ELR (cell line): ENCODE measurements around the gene TGFB1.
A peak's percentile ranks its signal among the peaks of the same experiment; 100 is the strongest.

Source experiments
- DNase-seq: peaks from one replicate; pipeline ENCODE4 v3.0.0-alpha.2; 2015; ENCODE audit warnings: low read depth

The TGFB1 gene

GRCh38 chr19:41341669-41342490 is 11.8 kb downstream of the TGFB1 start:
- no peak for DNase-seq

- DNase-seq: peak; percentile 65
Observed at GRCh38 chr19:41339936-41340335, 13.8 kb downstream of the TGFB1 start.

GRCh38 chr19:41335467-41335866 is 18.3 kb downstream of the TGFB1 start:
- DNase-seq: no peak

- no peak for DNase-seq
Observed at GRCh38 chr19:41334793-41335192, 18.9 kb downstream of the TGFB1 start.

GRCh38 chr19:41332468-41332867 is 21.3 kb downstream of the TGFB1 start:
- DNase-seq: no peak

- DNase-seq: no peak
Observed at GRCh38 chr19:41332000-41332399, 21.7 kb downstream of the TGFB1 start.

- DNase-seq: no peak
Observed at GRCh38 chr19:41330946-41331678, 22.6 kb downstream of the TGFB1 start.

GRCh38 chr19:41330481-41330880 is 23.2 kb downstream of the TGFB1 start:
- DNase-seq: no peak

- DNase-seq: no peak
Observed at GRCh38 chr19:41328842-41329225, 24.9 kb downstream of the TGFB1 start.

GRCh38 chr19:41328157-41328841 is 25.4 kb downstream of the TGFB1 start:
- DNase-seq: peak; percentile 14

GRCh38 chr19:41327576-41328156 is 26.1 kb downstream of the TGFB1 start:
- peak; percentile 47 for DNase-seq

- DNase-seq: no peak
Observed at GRCh38 chr19:41327076-41327575, 26.6 kb downstream of the TGFB1 start.

GRCh38 chr19:41325947-41326706 is 27.6 kb downstream of the TGFB1 start:
- DNase-seq: peak; percentile 61

GRCh38 chr19:41325640-41325946 is 28.1 kb downstream of the TGFB1 start:
- no peak for DNase-seq

GRCh38 chr19:41324921-41325639 is 28.6 kb downstream of the TGFB1 start:
- peak; percentile 86 for DNase-seq

GRCh38 chr19:41324231-41324702 is 29.5 kb downstream of the TGFB1 start:
- peak; percentile 13 for DNase-seq

GRCh38 chr19:41323430-41324125 is 30.1 kb downstream of the TGFB1 start:
- peak; percentile 93 for DNase-seq

- DNase-seq: peak; percentile 78
Observed at GRCh38 chr19:41323023-41323422, 30.7 kb downstream of the TGFB1 start.

- no peak for DNase-seq
Observed at GRCh38 chr19:41322451-41322850, 31.3 kb downstream of the TGFB1 start.

GRCh38 chr19:41321600-41322270 is 32.0 kb downstream of the TGFB1 start:
- DNase-seq: peak; percentile 89
